Gastrocnemius medialis (tissue), 4 donors: ENCODE results near the gene FRG2B.
"Not testable (repeated sequence)": the region's sequence is repeated elsewhere in the genome, so short reads cannot be mapped to it uniquely, and the experiment has no call there.

Experiments
- CTCF ChIP-seq, 5 experiments: fragments of 450-650 bp in 3 of 5; fragments of 200-600 bp in 2 of 5; sonication (generic) in 2 of 5; IDR thresholded peaks in 4 of 5; conservative IDR thresholded peaks in 1 of 5; 1 replicate in 4 of 5; 2 replicates in 1 of 5; pipeline ENCODE4 v1.5.1; 2016 to 2019; ENCODE audit warnings: antibody characterized with exemption in 5 of 5, mild to moderate bottlenecking in 3 of 5, moderate library complexity in 3 of 5
- POLR2A ChIP-seq, 2 donors: fragments of 450-650 bp; IDR thresholded peaks; one replicate each; pipeline ENCODE4 v1.6.1; 2017; ENCODE audit warnings: antibody characterized with exemption in 2 of 2, mild to moderate bottlenecking in 2 of 2, moderate library complexity in 2 of 2

DNA sequence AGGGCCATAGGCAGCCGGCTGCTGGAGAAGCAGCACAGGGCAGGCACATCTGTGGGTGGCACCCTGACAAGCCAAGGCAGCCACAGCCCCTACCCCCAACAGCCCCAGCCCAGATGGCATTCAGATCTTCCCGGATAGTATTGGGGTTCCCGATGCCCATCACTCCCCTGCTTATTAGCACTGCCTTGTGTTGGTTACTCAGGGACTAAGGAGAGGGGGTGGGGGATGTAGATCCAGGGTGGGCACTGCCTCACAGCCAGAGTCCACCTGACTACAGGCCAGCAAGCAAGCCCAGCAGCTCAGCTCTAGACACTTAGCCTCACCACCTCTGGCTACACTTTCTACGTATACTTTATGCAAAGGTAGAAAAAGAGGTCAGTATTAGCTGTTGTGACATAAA is 30.7 kb upstream of the FRG2B start:
- not testable (repeated sequence) for TF ChIP-seq POLR2A (IDR thresholded peaks at IDR 0.05); CTCF (IDR thresholded peaks at IDR 0.05 in 4 of 5, conservative IDR thresholded peaks at IDR 0.05 in 1 of 5)
